ENCODE measurements around the gene MB.

- TF ChIP-seq, protein P1, sequence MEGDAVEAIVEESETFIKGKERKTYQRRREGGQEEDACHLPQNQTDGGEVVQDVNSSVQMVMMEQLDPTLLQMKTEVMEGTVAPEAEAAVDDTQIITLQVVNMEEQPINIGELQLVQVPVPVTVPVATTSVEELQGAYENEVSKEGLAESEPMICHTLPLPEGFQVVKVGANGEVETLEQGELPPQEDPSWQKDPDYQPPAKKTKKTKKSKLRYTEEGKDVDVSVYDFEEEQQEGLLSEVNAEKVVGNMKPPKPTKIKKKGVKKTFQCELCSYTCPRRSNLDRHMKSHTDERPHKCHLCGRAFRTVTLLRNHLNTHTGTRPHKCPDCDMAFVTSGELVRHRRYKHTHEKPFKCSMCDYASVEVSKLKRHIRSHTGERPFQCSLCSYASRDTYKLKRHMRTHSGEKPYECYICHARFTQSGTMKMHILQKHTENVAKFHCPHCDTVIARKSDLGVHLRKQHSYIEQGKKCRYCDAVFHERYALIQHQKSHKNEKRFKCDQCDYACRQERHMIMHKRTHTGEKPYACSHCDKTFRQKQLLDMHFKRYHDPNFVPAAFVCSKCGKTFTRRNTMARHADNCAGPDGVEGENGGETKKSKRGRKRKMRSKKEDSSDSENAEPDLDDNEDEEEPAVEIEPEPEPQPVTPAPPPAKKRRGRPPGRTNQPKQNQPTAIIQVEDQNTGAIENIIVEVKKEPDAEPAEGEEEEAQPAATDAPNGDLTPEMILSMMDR (IDR thresholded peaks at IDR 0.05 in 4 of 5, conservative IDR thresholded peaks at IDR 0.05 in 1 of 5) = no peak
- no peak for TF ChIP-seq POLR2A (IDR thresholded peaks at IDR 0.05)
These were observed 47.9 kb upstream of the MB start for GRCh38 chr22:35664955-35665587.
